Breast epithelium (tissue), 3 donors: ENCODE results near the gene KYNU.

Experiments used
- POLR2A ChIP-seq: fragments of 450-650 bp; IDR thresholded peaks from one replicate; pipeline ENCODE4 v1.6.1; 2016; ENCODE audit warnings: antibody characterized with exemption, mild to moderate bottlenecking, moderate library complexity
- TF ChIP-seq, protein P1 (sequence below), 3 donors: fragments of 450-650 bp; IDR thresholded peaks; one replicate each; pipeline ENCODE4 v1.5.1; 2016 to 2017; ENCODE audit warnings: antibody characterized with exemption in 3 of 3, mild to moderate bottlenecking in 3 of 3, moderate library complexity in 3 of 3

DNA sequence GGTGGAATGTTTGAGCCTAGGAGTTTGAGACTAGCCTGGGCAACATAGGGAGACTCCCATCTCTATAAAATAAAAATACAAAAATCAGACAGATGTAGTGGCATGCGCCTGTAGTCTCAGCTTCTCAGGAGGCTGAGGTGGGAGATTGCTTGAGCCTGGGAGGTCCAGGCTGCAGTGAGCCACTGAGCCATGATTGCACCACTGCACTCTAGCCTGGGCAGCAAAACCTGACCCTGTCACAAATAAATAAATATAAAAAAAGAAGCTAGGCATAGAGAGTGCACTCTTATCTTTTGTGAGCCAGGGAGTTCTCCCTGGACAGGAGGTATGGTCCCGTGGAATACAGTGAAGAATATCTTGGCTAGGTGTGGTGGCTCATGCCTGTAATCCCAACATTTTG is 11.0 kb upstream of the KYNU start:
- TF ChIP-seq, protein P1, sequence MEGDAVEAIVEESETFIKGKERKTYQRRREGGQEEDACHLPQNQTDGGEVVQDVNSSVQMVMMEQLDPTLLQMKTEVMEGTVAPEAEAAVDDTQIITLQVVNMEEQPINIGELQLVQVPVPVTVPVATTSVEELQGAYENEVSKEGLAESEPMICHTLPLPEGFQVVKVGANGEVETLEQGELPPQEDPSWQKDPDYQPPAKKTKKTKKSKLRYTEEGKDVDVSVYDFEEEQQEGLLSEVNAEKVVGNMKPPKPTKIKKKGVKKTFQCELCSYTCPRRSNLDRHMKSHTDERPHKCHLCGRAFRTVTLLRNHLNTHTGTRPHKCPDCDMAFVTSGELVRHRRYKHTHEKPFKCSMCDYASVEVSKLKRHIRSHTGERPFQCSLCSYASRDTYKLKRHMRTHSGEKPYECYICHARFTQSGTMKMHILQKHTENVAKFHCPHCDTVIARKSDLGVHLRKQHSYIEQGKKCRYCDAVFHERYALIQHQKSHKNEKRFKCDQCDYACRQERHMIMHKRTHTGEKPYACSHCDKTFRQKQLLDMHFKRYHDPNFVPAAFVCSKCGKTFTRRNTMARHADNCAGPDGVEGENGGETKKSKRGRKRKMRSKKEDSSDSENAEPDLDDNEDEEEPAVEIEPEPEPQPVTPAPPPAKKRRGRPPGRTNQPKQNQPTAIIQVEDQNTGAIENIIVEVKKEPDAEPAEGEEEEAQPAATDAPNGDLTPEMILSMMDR (IDR thresholded peaks at IDR 0.05), result no peak
- no peak for TF ChIP-seq POLR2A
